GM23338 (cell line): ENCODE results near the gene APOL6. TPM values are rescaled to one million over a fixed set of nuclear protein-coding genes. Genes with fewer than 3 reads are reported as not detected.

Source experiments
- ATAC-seq: fragments of 200-7000 bp; cut with Tn5 transposase; 3 replicates; pipeline ENCODE4 v1.9.1; 2020
- DNase-seq: peaks from one replicate; pipeline ENCODE4 v3.0.0-alpha.2; 2015; ENCODE audit warnings: low spot score
- H2AFZ ChIP-seq: fragments of 200-600 bp; sonication (generic); 2 replicates; pipeline ENCODE4 v1.8.0; 2016; ENCODE audit warnings: antibody characterized with exemption, mild to moderate bottlenecking, moderate library complexity
- H3F3A ChIP-seq: fragments of 200-600 bp; sonication (generic); replicated peaks from 2 replicates; pipeline ENCODE4 v1.8.0; 2017; ENCODE audit warnings: antibody characterized with exemption, mixed run types, low read depth
- H3K27ac ChIP-seq: fragments of 200-600 bp; sonication (generic); 2 replicates; pipeline ENCODE4 v1.6.1; 2016; ENCODE audit warnings: low read depth
- H3K27me3 ChIP-seq: fragments of 200-600 bp; sonication (generic); 2 replicates; pipeline ENCODE4 v1.8.0; 2016; ENCODE audit warnings: mild to moderate bottlenecking, mixed run types, moderate library complexity; ENCODE audit not compliant: insufficient read depth
- H3K36me3 ChIP-seq: fragments of 200-600 bp; sonication (generic); 2 replicates; pipeline ENCODE4 v1.8.0; 2016; ENCODE audit warnings: mild to moderate bottlenecking; ENCODE audit not compliant: insufficient read depth
- H3K4me1 ChIP-seq: fragments of 200-600 bp; sonication (generic); 2 replicates; pipeline ENCODE4 v1.8.0; 2016; ENCODE audit warnings: mild to moderate bottlenecking, moderate library complexity; ENCODE audit not compliant: insufficient read depth
- H3K4me2 ChIP-seq: fragments of 200-600 bp; sonication (generic); 2 replicates; pipeline ENCODE4 v1.7.1; 2017; ENCODE audit warnings: mixed run types
- H3K4me3 ChIP-seq: fragments of 200-600 bp; sonication (generic); 2 replicates; pipeline ENCODE4 v1.6.1; 2016; ENCODE audit warnings: mixed run types
- H3K79me2 ChIP-seq: fragments of 200-600 bp; sonication (generic); replicated peaks from 2 replicates; pipeline ENCODE4 v1.8.0; 2017; ENCODE audit warnings: mild to moderate bottlenecking; ENCODE audit not compliant: insufficient read depth
- H3K9me2 ChIP-seq: fragments of 200-600 bp; sonication (generic); 2 replicates; pipeline ENCODE4 v1.8.0; 2017; ENCODE audit not compliant: insufficient read depth
- H4K20me1 ChIP-seq: fragments of 200-600 bp; sonication (generic); replicated peaks from 2 replicates; pipeline ENCODE4 v1.8.0; 2017; ENCODE audit warnings: mild to moderate bottlenecking; ENCODE audit not compliant: insufficient read depth
- H3K27ac Mint-ChIP-seq: 2 replicates; pipeline ENCODE4 v1.8.0; 2020; ENCODE audit warnings: inconsistent platforms, mild to moderate bottlenecking, moderate library complexity, mixed read lengths
- H3K27me3 Mint-ChIP-seq: 3 replicates; pipeline ENCODE4 v1.8.0; 2022; ENCODE audit warnings: low read depth, mild to moderate bottlenecking, moderate library complexity, mixed read lengths, inconsistent platforms; ENCODE audit not compliant: insufficient read depth, poor library complexity
- H3K36me3 Mint-ChIP-seq: 3 replicates; pipeline ENCODE4 v1.8.0; 2021; ENCODE audit warnings: low read depth, mild to moderate bottlenecking, inconsistent platforms, moderate library complexity, mixed read lengths
- H3K4me1 Mint-ChIP-seq: 3 replicates; pipeline ENCODE4 v1.8.0; 2020; ENCODE audit warnings: mild to moderate bottlenecking, inconsistent platforms, mixed read lengths
- H3K4me3 Mint-ChIP-seq: 3 replicates; pipeline ENCODE4 v1.8.0; 2021; ENCODE audit warnings: moderate library complexity, mild to moderate bottlenecking, inconsistent platforms, mixed read lengths
- H3K9me3 Mint-ChIP-seq: 3 replicates; pipeline ENCODE4 v1.8.0; 2020; ENCODE audit warnings: moderate library complexity, mild to moderate bottlenecking, inconsistent platforms, mixed read lengths
- CREB1 ChIP-seq: fragments of 250-450 bp; sonication (Bioruptor Pico); IDR thresholded peaks from 2 replicates; pipeline ENCODE4 v1.5.0; 2020; ENCODE audit warnings: low read depth, mild to moderate bottlenecking, moderate library complexity
- EZH2 ChIP-seq: fragments of 200-600 bp; sonication (generic); IDR thresholded peaks from one replicate; pipeline ENCODE4 v1.8.0; 2017; ENCODE audit warnings: antibody characterized with exemption, mild to moderate bottlenecking, low read depth; ENCODE audit not compliant: unreplicated experiment
- EZH2phosphoT487 ChIP-seq: fragments of 200-600 bp; sonication (generic); IDR thresholded peaks from one replicate; pipeline ENCODE4 v1.8.1; 2018; ENCODE audit warnings: antibody characterized with exemption; ENCODE audit not compliant: unreplicated experiment
- JUNB ChIP-seq: IDR thresholded peaks from one replicate; pipeline ENCODE4 v1.6.1; 2016; ENCODE audit warnings: antibody characterized with exemption; ENCODE audit not compliant: unreplicated experiment
- NANOG ChIP-seq: IDR thresholded peaks from 2 replicates; pipeline ENCODE4 v1.6.1; 2016; ENCODE audit warnings: antibody characterized with exemption, borderline replicate concordance
- POLR2AphosphoS5 ChIP-seq: IDR thresholded peaks from 2 replicates; pipeline ENCODE4 v1.6.1; 2016; ENCODE audit warnings: antibody characterized with exemption, low read depth
- STAT1 ChIP-seq: IDR thresholded peaks from one replicate; pipeline ENCODE4 v1.6.1; 2016; ENCODE audit warnings: antibody characterized with exemption; ENCODE audit not compliant: unreplicated experiment
- ZNF114 ChIP-seq: fragments of 250-450 bp; sonication (Bioruptor Pico); IDR thresholded peaks from 2 replicates; pipeline ENCODE4 v1.5.0; 2020; ENCODE audit warnings: mild to moderate bottlenecking, moderate library complexity
- ZNF331 ChIP-seq: fragments of 250-450 bp; sonication (Bioruptor Pico); IDR thresholded peaks from 2 replicates; pipeline ENCODE4 v1.5.0; 2020; ENCODE audit warnings: low read depth, mild to moderate bottlenecking, moderate library complexity
- polyA plus RNA-seq: library from polyadenylated mRNA; unstranded; fragments of >200 nt; fragmentation: Nextera tagmentation; extraction: Ambion mirVana; gene quantifications from 2 replicates; pipeline ENCODE4 v1.2.1, GENCODE V29; 2016
- total RNA-seq: library from RNA; depleted of rRNA; stranded (reverse); fragments of >200 nt; shearing (Covaris generic); gene quantifications from 2 replicates; pipeline ENCODE4 v1.2.3, GENCODE V29; 2014
- TF ChIP-seq, protein P1 (sequence below): IDR thresholded peaks from one replicate; pipeline ENCODE4 v1.6.1; 2018; ENCODE audit warnings: antibody characterized with exemption; ENCODE audit not compliant: unreplicated experiment
- TF ChIP-seq, protein P2 (sequence below): IDR thresholded peaks from 2 replicates; pipeline ENCODE4 v1.6.1; 2016; ENCODE audit warnings: antibody characterized with exemption
- TF ChIP-seq, protein P3 (sequence below), 2 experiments: fragments of 200-600 bp in 1 of 2; sonication (generic) in 1 of 2; conservative IDR thresholded peaks; 2 replicates each; pipeline versions ENCODE4 v1.5.1 to v1.6.1; 2016 to 2017; ENCODE audit warnings: antibody characterized with exemption in 2 of 2, low read depth in 2 of 2, mild to moderate bottlenecking in 2 of 2, moderate library complexity in 1 of 2

The APOL6 gene
- total and polyA plus RNA-seq, 2 experiments from 2014 or later, result 0.10 to 0.14 TPM

DNA sequence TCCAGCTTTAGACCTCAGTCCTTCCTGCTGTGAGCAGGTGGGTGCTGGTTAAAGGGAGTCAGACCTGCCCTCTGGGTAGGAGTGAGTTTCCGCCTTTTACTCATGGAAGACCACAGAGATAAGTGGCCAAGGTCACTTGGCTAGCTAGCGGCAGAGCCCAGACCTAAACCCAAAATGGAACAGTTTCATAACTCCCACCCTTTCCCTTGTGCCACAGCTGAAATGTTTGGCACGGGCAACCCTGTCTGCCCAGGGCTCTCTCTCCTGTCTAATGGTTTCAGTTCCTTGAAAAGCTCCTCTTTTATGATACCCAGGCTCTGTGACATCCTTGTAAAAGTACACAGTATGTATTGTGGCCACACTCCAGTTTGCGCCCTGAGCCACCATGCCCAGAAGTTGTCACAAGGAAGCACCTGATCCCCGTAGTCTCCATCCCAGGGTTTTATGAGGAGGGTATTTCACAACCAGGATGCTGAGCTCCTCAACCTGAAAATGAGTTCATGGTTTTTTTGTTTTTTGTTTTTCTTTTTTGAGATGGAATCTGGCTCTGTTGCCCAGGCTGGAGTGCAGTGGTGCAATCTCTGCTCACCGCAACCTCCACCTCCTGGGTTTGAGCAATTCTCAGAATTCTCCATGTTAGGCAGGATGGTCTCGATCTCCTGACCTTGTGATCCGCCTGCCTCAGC is 36.2 kb upstream of the APOL6 start:
- H3K4me2 ChIP-seq, result no peak overlapping the region
- no peak for DNase-seq
- no peak overlapping the region for H3K4me3 ChIP-seq
- peaks cover 4% of the 10 kb centered on the region for H3K4me1 Mint-ChIP-seq
- no peak overlapping the region for H3K4me3 Mint-ChIP-seq
- H3F3A ChIP-seq, result no peaks in the 10 kb centered on the region
- H3K36me3 ChIP-seq, result no peaks in the 10 kb centered on the region
- no peak for TF ChIP-seq JUNB
- no peak for TF ChIP-seq EZH2
- no peak for TF ChIP-seq POLR2AphosphoS5
- TF ChIP-seq, protein P1, sequence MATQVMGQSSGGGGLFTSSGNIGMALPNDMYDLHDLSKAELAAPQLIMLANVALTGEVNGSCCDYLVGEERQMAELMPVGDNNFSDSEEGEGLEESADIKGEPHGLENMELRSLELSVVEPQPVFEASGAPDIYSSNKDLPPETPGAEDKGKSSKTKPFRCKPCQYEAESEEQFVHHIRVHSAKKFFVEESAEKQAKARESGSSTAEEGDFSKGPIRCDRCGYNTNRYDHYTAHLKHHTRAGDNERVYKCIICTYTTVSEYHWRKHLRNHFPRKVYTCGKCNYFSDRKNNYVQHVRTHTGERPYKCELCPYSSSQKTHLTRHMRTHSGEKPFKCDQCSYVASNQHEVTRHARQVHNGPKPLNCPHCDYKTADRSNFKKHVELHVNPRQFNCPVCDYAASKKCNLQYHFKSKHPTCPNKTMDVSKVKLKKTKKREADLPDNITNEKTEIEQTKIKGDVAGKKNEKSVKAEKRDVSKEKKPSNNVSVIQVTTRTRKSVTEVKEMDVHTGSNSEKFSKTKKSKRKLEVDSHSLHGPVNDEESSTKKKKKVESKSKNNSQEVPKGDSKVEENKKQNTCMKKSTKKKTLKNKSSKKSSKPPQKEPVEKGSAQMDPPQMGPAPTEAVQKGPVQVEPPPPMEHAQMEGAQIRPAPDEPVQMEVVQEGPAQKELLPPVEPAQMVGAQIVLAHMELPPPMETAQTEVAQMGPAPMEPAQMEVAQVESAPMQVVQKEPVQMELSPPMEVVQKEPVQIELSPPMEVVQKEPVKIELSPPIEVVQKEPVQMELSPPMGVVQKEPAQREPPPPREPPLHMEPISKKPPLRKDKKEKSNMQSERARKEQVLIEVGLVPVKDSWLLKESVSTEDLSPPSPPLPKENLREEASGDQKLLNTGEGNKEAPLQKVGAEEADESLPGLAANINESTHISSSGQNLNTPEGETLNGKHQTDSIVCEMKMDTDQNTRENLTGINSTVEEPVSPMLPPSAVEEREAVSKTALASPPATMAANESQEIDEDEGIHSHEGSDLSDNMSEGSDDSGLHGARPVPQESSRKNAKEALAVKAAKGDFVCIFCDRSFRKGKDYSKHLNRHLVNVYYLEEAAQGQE, result no peak
- TF ChIP-seq ZNF114 (CRISPR knock-in tag), result no peak
- TF ChIP-seq STAT1, result no peak
- no peak for TF ChIP-seq NANOG
- TF ChIP-seq, protein P2, sequence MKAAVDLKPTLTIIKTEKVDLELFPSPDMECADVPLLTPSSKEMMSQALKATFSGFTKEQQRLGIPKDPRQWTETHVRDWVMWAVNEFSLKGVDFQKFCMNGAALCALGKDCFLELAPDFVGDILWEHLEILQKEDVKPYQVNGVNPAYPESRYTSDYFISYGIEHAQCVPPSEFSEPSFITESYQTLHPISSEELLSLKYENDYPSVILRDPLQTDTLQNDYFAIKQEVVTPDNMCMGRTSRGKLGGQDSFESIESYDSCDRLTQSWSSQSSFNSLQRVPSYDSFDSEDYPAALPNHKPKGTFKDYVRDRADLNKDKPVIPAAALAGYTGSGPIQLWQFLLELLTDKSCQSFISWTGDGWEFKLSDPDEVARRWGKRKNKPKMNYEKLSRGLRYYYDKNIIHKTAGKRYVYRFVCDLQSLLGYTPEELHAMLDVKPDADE, result no peak
- TF ChIP-seq EZH2phosphoT487, result no peak
- TF ChIP-seq CREB1, result no peak
- TF ChIP-seq ZNF331 (CRISPR knock-in tag), result no peak
- no peaks in the 10 kb centered on the region for H4K20me1 ChIP-seq
- no peak overlapping the region for H2AFZ ChIP-seq
- no peaks in the 10 kb centered on the region for H3K27me3 ChIP-seq
- no peaks in the 10 kb centered on the region for H3K4me1 ChIP-seq
- no peaks in the 10 kb centered on the region for H3K36me3 Mint-ChIP-seq
- H3K27ac ChIP-seq, result no peak overlapping the region
- H3K27ac Mint-ChIP-seq, result no peak overlapping the region
- no peaks in the 10 kb centered on the region for H3K9me3 Mint-ChIP-seq
- H3K79me2 ChIP-seq, result no peaks in the 10 kb centered on the region
- H3K27me3 Mint-ChIP-seq, result peaks cover 10% of the 10 kb centered on the region
- ATAC-seq, result no peak
- H3K9me2 ChIP-seq, result no peaks in the 10 kb centered on the region

DNA sequence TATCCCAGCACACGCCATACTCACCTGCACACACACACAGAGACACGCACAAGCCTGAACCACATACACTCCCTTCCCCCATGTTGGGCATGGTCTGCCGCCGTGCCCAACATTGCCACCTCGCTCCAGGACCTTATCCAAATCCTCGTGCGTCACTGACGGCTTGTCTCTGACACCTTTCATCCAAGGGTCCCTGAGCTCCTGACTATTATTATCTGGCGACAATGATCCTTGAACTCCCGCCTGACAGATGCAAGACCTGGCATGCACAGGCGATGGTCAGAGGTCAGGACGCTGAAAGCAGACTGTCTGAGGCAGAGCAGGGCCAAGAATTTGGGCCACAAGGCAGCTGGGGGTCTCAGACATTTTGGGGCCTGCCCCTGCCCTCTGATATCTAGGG is 35.3 kb upstream of the APOL6 start:
- no peaks in the 10 kb centered on the region for H3F3A ChIP-seq
- H3K4me1 ChIP-seq, result no peaks in the 10 kb centered on the region
- no peak overlapping the region for H2AFZ ChIP-seq
- H3K79me2 ChIP-seq, result no peaks in the 10 kb centered on the region
- H4K20me1 ChIP-seq, result no peaks in the 10 kb centered on the region
- H3K27ac ChIP-seq, result no peak overlapping the region
- H3K4me2 ChIP-seq, result no peak overlapping the region
- no peaks in the 10 kb centered on the region for H3K9me3 Mint-ChIP-seq
- H3K4me3 ChIP-seq, result no peak overlapping the region
- H3K36me3 ChIP-seq, result no peaks in the 10 kb centered on the region
- H3K4me1 Mint-ChIP-seq, result peaks cover 4% of the 10 kb centered on the region
- ATAC-seq (no peak), DNase-seq (no peak)
- no peak overlapping the region for H3K27ac Mint-ChIP-seq
- no peak overlapping the region for H3K4me3 Mint-ChIP-seq
- H3K9me2 ChIP-seq, result no peaks in the 10 kb centered on the region
- peaks cover 10% of the 10 kb centered on the region for H3K27me3 Mint-ChIP-seq
- no peaks in the 10 kb centered on the region for H3K36me3 Mint-ChIP-seq
- no peaks in the 10 kb centered on the region for H3K27me3 ChIP-seq
- TF ChIP-seq POLR2AphosphoS5 (no peak), EZH2phosphoT487 (no peak), JUNB (no peak), ZNF114 (CRISPR knock-in tag) (no peak), CREB1 (no peak), EZH2 (no peak), NANOG (no peak)
- TF ChIP-seq, protein P1, result no peak
- TF ChIP-seq, protein P2, result no peak
- TF ChIP-seq, protein P3, sequence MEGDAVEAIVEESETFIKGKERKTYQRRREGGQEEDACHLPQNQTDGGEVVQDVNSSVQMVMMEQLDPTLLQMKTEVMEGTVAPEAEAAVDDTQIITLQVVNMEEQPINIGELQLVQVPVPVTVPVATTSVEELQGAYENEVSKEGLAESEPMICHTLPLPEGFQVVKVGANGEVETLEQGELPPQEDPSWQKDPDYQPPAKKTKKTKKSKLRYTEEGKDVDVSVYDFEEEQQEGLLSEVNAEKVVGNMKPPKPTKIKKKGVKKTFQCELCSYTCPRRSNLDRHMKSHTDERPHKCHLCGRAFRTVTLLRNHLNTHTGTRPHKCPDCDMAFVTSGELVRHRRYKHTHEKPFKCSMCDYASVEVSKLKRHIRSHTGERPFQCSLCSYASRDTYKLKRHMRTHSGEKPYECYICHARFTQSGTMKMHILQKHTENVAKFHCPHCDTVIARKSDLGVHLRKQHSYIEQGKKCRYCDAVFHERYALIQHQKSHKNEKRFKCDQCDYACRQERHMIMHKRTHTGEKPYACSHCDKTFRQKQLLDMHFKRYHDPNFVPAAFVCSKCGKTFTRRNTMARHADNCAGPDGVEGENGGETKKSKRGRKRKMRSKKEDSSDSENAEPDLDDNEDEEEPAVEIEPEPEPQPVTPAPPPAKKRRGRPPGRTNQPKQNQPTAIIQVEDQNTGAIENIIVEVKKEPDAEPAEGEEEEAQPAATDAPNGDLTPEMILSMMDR (conservative IDR thresholded peaks at IDR 0.05; ENCODE audit: low read depth in 2 of 2), result no peak
